HUES48 (cell line): Measurements from ENCODE around the gene UBALD2.

Source experiments
- H3K27ac ChIP-seq: one replicate; pipeline ENCODE4 v1.7.0; 2013; ENCODE audit warnings: low read depth, low read length, inconsistent platforms
- H3K27me3 ChIP-seq: 2 replicates; pipeline ENCODE4 v1.6.1; 2013; ENCODE audit warnings: mild to moderate bottlenecking, low read length; ENCODE audit not compliant: control insufficient read depth, insufficient read depth
- H3K36me3 ChIP-seq: 2 replicates; pipeline ENCODE4 v1.6.1; 2013; ENCODE audit warnings: low read length; ENCODE audit not compliant: control insufficient read depth, insufficient read depth
- H3K4me1 ChIP-seq: 2 replicates; pipeline ENCODE4 v1.6.1; 2013; ENCODE audit warnings: mild to moderate bottlenecking, low read length; ENCODE audit not compliant: control insufficient read depth, insufficient read depth
- H3K4me3 ChIP-seq: 2 replicates; pipeline ENCODE4 v1.5.1; 2013; ENCODE audit warnings: mild to moderate bottlenecking, low read depth, low read length
- H3K9ac ChIP-seq: 2 replicates; pipeline ENCODE4 v1.6.1; 2013; ENCODE audit warnings: mild to moderate bottlenecking, low read depth, low read length, moderate library complexity
- H3K9me3 ChIP-seq: 2 replicates; pipeline ENCODE4 v1.6.1; 2013; ENCODE audit warnings: low read length; ENCODE audit not compliant: control insufficient read depth, insufficient read depth

UBALD2 gene

DNA sequence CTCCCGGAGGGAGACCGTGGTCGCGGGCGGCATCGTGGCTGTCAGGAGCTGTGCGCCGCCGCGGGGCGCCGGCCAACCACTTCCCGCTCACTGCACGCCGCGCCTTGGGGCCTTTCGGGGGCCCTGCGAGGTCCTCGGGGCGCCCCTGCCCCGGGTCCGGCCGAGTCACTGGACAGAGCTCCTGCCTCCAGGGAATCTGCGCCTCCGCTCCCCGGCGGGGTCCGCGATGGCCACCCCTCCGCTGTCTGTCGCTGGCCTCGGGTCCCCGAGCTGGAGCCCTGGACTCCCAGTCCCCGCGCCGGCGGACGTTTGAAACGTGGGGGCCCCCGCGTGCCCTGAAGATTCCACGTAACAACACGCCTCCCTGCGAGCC lies 42.8 kb downstream of the UBALD2 start, which contains the start of gene QRICH2:
Gene QRICH2 (minus strand): TSS at position 311 of the 373 bp plus-strand sequence. CDS start 278 bp downstream, at position 33.
- Histone ChIP-seq H3K9ac (no peak within 1 kb of the TSS), H3K27me3 (no peaks in the 10 kb centered on the region), H3K9me3 (no peaks in the 10 kb centered on the region), H3K27ac (no peak within 1 kb of the TSS), H3K4me3 (no peak within 1 kb of the TSS), H3K4me1 (no peaks in the 10 kb centered on the region), H3K36me3 (peaks cover 26% of the 10 kb centered on the region)

DNA sequence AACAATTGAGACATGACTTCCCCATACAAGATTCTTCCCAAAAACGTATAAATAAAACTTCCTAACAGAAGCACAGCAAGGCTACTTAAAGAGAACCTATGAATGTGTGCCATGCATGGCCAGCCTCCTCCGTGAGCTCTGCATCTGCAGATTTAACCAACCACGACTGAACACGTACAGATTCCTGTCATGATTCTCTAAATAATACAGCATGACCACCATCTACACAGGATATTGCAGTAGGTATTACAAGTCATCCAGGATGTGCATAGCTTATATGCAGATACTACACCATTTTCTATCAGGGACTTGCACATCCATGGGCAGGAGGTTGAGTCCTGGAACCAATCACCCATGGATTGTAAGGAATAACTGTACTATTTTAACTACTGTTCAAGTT lies 44.3 kb downstream of the UBALD2 start:
- no peak overlapping the region for H3K9ac ChIP-seq
- H3K4me3 ChIP-seq = no peak overlapping the region
- H3K36me3 ChIP-seq = peaks cover 36% of the 10 kb centered on the region
- no peaks in the 10 kb centered on the region for H3K9me3 ChIP-seq
- no peaks in the 10 kb centered on the region for H3K27me3 ChIP-seq
- H3K27ac ChIP-seq = no peak overlapping the region
- no peaks in the 10 kb centered on the region for H3K4me1 ChIP-seq

DNA sequence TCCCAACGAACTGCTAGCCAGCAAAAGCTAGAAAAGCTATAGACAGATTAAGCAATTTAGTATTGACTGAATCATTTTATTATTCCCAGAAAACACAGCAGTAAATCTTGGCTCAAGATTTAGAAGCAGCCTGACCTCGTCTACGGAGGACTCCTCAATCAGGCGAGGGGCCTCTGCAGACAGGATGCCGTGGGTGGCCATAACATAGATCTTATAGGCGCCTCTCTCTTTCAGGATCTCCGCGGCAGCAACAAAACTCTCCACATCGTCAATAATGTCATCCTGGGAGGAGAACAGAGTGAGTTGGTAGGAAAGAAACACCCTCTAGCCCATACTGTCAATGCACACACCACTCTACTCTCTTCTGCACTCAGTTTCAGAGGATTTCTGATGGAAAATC lies 47.6 kb downstream of the UBALD2 start:
- no peak overlapping the region for H3K27ac ChIP-seq
- H3K9me3 ChIP-seq = no peaks in the 10 kb centered on the region
- H3K4me3 ChIP-seq = no peak overlapping the region
- H3K9ac ChIP-seq = no peak overlapping the region
- H3K27me3 ChIP-seq = no peaks in the 10 kb centered on the region
- no peaks in the 10 kb centered on the region for H3K4me1 ChIP-seq
- peaks cover 39% of the 10 kb centered on the region for H3K36me3 ChIP-seq

DNA sequence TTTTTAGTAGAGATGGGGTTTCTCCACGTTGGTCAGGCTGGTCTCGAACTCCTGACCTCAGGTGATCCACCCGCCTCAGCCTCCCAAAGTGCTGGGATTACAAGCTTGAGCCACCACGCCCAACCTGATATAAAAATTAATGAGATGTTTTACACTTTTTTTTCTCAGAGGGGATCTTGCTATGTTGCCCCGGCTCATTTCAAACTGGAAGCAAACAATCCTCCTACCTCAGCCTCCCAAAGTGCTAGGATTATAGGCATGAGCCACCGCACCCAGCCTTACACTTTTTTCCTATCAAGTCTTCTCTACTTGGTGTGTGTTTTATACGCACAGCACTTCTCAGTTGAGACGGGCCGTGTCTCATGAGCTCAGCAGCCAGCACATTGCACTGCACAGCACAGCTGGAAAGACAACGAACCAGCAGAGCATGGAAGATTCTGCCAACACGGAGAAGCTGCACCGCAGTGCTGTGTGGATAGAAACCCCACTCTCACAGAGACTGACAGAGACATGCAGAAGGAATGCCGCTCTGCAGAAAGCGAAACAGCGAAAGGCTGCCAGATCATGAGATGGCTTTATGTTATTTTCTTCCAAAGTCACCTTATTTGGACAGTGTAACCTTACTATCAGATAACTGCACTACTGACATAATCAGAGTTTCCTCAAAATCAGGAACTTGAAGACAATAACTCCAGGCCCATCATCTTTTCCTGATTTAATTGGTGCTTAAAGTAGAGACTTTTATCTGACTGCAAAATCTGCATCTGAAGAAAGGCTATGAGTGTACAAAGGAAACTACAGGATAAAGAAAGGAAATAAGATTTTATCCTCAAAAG lies 49.5 kb downstream of the UBALD2 start:
- no peaks in the 10 kb centered on the region for H3K27me3 ChIP-seq
- H3K9ac ChIP-seq = no peak overlapping the region
- H3K9me3 ChIP-seq = no peaks in the 10 kb centered on the region
- H3K36me3 ChIP-seq = peaks cover 45% of the 10 kb centered on the region
- no peak overlapping the region for H3K4me3 ChIP-seq
- no peak overlapping the region for H3K27ac ChIP-seq
- H3K4me1 ChIP-seq = no peaks in the 10 kb centered on the region

DNA sequence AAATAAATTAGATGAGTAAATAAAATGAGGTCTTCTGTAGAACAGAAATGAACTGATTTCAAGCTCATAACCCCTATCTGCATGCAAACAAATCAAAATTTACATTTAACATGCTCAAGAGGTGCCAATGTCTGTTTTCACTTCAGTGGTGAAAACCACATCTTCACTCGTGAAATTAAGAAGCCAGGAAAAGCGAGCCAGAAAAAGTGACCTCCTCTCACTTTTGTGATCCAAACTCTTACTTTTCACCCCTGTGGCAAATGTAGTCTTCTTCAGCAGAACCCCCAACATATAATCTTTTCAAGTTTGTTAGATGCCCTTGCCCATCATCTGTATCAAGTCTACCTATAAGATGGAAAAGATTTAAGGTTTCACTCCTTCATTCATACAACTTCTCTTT lies 52.4 kb downstream of the UBALD2 start:
- Histone ChIP-seq H3K27me3 (no peaks in the 10 kb centered on the region), H3K36me3 (peaks cover 38% of the 10 kb centered on the region), H3K4me3 (no peak overlapping the region), H3K27ac (no peak overlapping the region), H3K9me3 (no peaks in the 10 kb centered on the region), H3K4me1 (no peaks in the 10 kb centered on the region), H3K9ac (no peak overlapping the region)

DNA sequence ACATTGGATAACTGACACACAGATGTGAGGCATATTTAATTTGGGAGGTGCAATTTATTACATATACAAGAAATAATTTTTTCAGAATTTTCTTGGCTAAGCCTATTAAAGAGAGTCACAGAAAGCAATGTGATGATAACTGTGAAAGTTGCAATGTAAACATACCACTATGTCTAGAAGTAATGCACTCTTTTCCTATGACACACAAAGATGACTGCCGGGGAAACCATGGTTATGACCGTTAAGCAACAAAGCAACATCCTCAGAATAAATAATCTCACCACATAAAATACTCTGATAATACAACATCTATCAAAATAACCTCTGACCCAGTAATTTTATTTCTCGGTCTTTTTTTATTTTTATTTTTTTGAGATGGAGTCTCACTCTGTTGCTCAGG lies 53.4 kb downstream of the UBALD2 start:
- Histone ChIP-seq H3K36me3 (peaks cover 31% of the 10 kb centered on the region), H3K27ac (no peak overlapping the region), H3K4me3 (no peak overlapping the region), H3K4me1 (no peaks in the 10 kb centered on the region), H3K9ac (no peak overlapping the region), H3K9me3 (no peaks in the 10 kb centered on the region), H3K27me3 (no peaks in the 10 kb centered on the region)
